Neural cell (in vitro differentiated cells): Measurements from ENCODE around the gene AKR1C3. TPM values are rescaled to one million over a fixed set of nuclear protein-coding genes. Genes with fewer than 3 reads are reported as not detected.

Source experiments
- H2AFZ ChIP-seq: fragments of 200-600, 300-800 bp; sonication (generic), shearing (Covaris generic); 2 replicates; pipeline ENCODE4 v1.6.0; 2014; ENCODE audit warnings: low read depth, mild to moderate bottlenecking, antibody characterized with exemption, low read length, moderate library complexity
- H3F3A ChIP-seq: fragments of 200-600 bp; shearing (Covaris generic); 2 replicates; pipeline ENCODE4 v1.6.1; 2016; ENCODE audit warnings: mild to moderate bottlenecking, moderate library complexity, mixed read lengths, antibody characterized with exemption, low read length; ENCODE audit not compliant: insufficient read depth, poor library complexity, severe bottlenecking
- H3K27ac ChIP-seq: fragments of 200-600, 300-800 bp; sonication (generic), shearing (Covaris generic); 2 replicates; pipeline ENCODE4 v1.5.1; 2014; ENCODE audit warnings: mild to moderate bottlenecking, low read length, moderate library complexity
- H3K27me3 ChIP-seq: fragments of 300-800, 200-600 bp; sonication (generic), shearing (Covaris generic); 2 replicates; pipeline ENCODE4 v1.6.0; 2014; ENCODE audit warnings: mild to moderate bottlenecking, low read depth, low read length, moderate library complexity; ENCODE audit not compliant: insufficient read depth
- H3K36me3 ChIP-seq: fragments of 300-800, 200-600 bp; sonication (generic), shearing (Covaris generic); 2 replicates; pipeline ENCODE4 v1.5.1; 2014; ENCODE audit warnings: mild to moderate bottlenecking, antibody characterized with exemption, low read length, moderate library complexity; ENCODE audit not compliant: insufficient read depth
- H3K4me2 ChIP-seq: fragments of 300-800, 200-600 bp; sonication (generic), shearing (Covaris generic); 2 replicates; pipeline ENCODE4 v1.6.0; 2014; ENCODE audit warnings: mild to moderate bottlenecking, low read length
- H3K4me3 ChIP-seq: fragments of 300-800, 200-600 bp; sonication (generic), shearing (Covaris generic); 2 replicates; pipeline ENCODE4 v1.5.1; 2014; ENCODE audit warnings: mild to moderate bottlenecking, low read length, moderate library complexity
- H3K79me2 ChIP-seq: fragments of 200-600 bp; shearing (Covaris generic); replicated peaks from 2 replicates; pipeline ENCODE4 v1.6.0; 2014; ENCODE audit warnings: mild to moderate bottlenecking, low read length, moderate library complexity; ENCODE audit not compliant: insufficient read depth
- H3K9ac ChIP-seq: fragments of 300-800, 200-600 bp; sonication (generic), shearing (Covaris generic); 2 replicates; pipeline ENCODE4 v1.6.1; 2016; ENCODE audit warnings: mild to moderate bottlenecking, low read length, mixed read lengths
- H3K9me2 ChIP-seq: fragments of 200-600 bp; shearing (Covaris generic); 2 replicates; pipeline ENCODE4 v1.6.1; 2016; ENCODE audit warnings: mild to moderate bottlenecking, low read length, mixed read lengths; ENCODE audit not compliant: insufficient read depth
- H3K9me3 ChIP-seq: fragments of 200-600, 300-800 bp; sonication (generic), shearing (Covaris generic); 2 replicates; pipeline ENCODE4 v1.6.1; 2016; ENCODE audit warnings: mild to moderate bottlenecking, mixed run types, low read length, moderate library complexity, mixed read lengths
- H4K20me1 ChIP-seq: fragments of 200-600 bp; shearing (Covaris generic); 2 replicates; pipeline ENCODE4 v1.6.1; 2016; ENCODE audit warnings: mild to moderate bottlenecking, mixed run types; ENCODE audit not compliant: insufficient read depth
- CTCF ChIP-seq: fragments of 450-650 bp; IDR thresholded peaks from 2 replicates; pipeline ENCODE4 v1.5.1; 2014; ENCODE audit warnings: antibody characterized with exemption, mild to moderate bottlenecking, moderate library complexity; ENCODE audit not compliant: poor library complexity, severe bottlenecking
- EP300 ChIP-seq: fragments of 450-650 bp; conservative IDR thresholded peaks from 2 replicates; pipeline ENCODE4 v1.6.1; 2014; ENCODE audit warnings: antibody characterized with exemption, mild to moderate bottlenecking, moderate library complexity; ENCODE audit not compliant: poor library complexity, severe bottlenecking
- EZH2 ChIP-seq: fragments of 200-600, 300-800 bp; shearing (Covaris generic), sonication (generic); IDR thresholded peaks from 2 replicates; pipeline ENCODE4 v1.6.1; 2014; ENCODE audit warnings: antibody characterized with exemption, low read length, borderline replicate concordance, mild to moderate bottlenecking; ENCODE audit not compliant: insufficient read depth, poor library complexity, severe bottlenecking
- MXI1 ChIP-seq: fragments of 450-650 bp; conservative IDR thresholded peaks from 2 replicates; pipeline ENCODE4 v1.6.1; 2014; ENCODE audit warnings: antibody characterized with exemption, mild to moderate bottlenecking; ENCODE audit not compliant: poor library complexity, severe bottlenecking
- POLR2AphosphoS5 ChIP-seq: IDR thresholded peaks from 2 replicates; pipeline ENCODE4 v1.6.1; 2012
- RAD21 ChIP-seq: fragments of 450-650 bp; conservative IDR thresholded peaks from 2 replicates; pipeline ENCODE4 v1.6.1; 2014; ENCODE audit warnings: antibody characterized with exemption, mild to moderate bottlenecking, moderate library complexity
- REST ChIP-seq: IDR thresholded peaks from 2 replicates; pipeline ENCODE4 v1.6.1; 2012; ENCODE audit warnings: borderline replicate concordance
- SMC3 ChIP-seq: fragments of 450-650 bp; conservative IDR thresholded peaks from 2 replicates; pipeline ENCODE4 v1.6.1; 2014; ENCODE audit warnings: antibody characterized with exemption, mild to moderate bottlenecking, moderate library complexity; ENCODE audit not compliant: poor library complexity
- TAF1 ChIP-seq: IDR thresholded peaks from 2 replicates; pipeline ENCODE4 v1.6.1; 2012; ENCODE audit warnings: low read depth
- polyA plus RNA-seq: library from polyadenylated mRNA; depleted of rRNA; stranded (reverse); fragments of >200 nt; gene quantifications from 2 replicates; pipeline ENCODE4 v1.2.3, GENCODE V29; 2014

AKR1C3 gene
- polyA plus RNA-seq, 1 donor from 2014 or later = 2.7 TPM

GRCh38 chr10:5147255-5147980, 53.2 kb downstream of the AKR1C3 start:
- H3K4me2 ChIP-seq = no peak overlapping the region
- no peaks in the 10 kb centered on the region for H3F3A ChIP-seq
- TF ChIP-seq SMC3 (no peak), POLR2AphosphoS5 (no peak), EP300 (no peak), EZH2 (no peak), RAD21 (no peak), CTCF (no peak), REST (no peak), TAF1 (no peak), MXI1 (no peak)

GRCh38 chr10:5147981-5148677, 53.9 kb downstream of the AKR1C3 start:
- Histone ChIP-seq H3K27ac (no peak overlapping the region), H3K4me2 (no peak overlapping the region), H4K20me1 (no peaks in the 10 kb centered on the region), H3F3A (no peaks in the 10 kb centered on the region), H3K9ac (no peak overlapping the region), H3K9me3 (no peaks in the 10 kb centered on the region), H3K79me2 (no peaks in the 10 kb centered on the region), H3K36me3 (no peaks in the 10 kb centered on the region), H2AFZ (no peak overlapping the region), H3K4me3 (no peak overlapping the region), H3K27me3 (no peaks in the 10 kb centered on the region), H3K9me2 (no peaks in the 10 kb centered on the region)
- no peak for TF ChIP-seq MXI1
- no peak for TF ChIP-seq REST
- TF ChIP-seq POLR2AphosphoS5 = no peak
- no peak for TF ChIP-seq EZH2
- TF ChIP-seq EP300 = no peak
- no peak for TF ChIP-seq RAD21
- TF ChIP-seq CTCF = no peak

More at GRCh38 chr10:5147255-5147980, 53.2 kb downstream of the AKR1C3 start:
- H3K4me3 ChIP-seq = no peak overlapping the region
- H4K20me1 ChIP-seq = no peaks in the 10 kb centered on the region
- no peak overlapping the region for H2AFZ ChIP-seq
- H3K27me3 ChIP-seq = no peaks in the 10 kb centered on the region
- H3K9ac ChIP-seq = no peak overlapping the region
- H3K9me3 ChIP-seq = no peaks in the 10 kb centered on the region
- no peaks in the 10 kb centered on the region for H3K79me2 ChIP-seq
- H3K9me2 ChIP-seq = no peaks in the 10 kb centered on the region
- H3K36me3 ChIP-seq = no peaks in the 10 kb centered on the region
- H3K27ac ChIP-seq = no peak overlapping the region
